HCT116 (cell line): Measurements from ENCODE around the gene IRGQ. TPM values are rescaled to one million over a fixed set of nuclear protein-coding genes. Genes with fewer than 3 reads are reported as not detected.

Source experiments
- ATAC-seq: fragments of 200-7000 bp; cut with Tn5 transposase; 2 replicates; pipeline ENCODE4 v1.9.1; 2020; ENCODE audit warnings: mild to moderate bottlenecking, moderate library complexity
- BruUV-seq: library from RNA; stranded (reverse); fragments of 400-500 nt; replicated peaks from 2 replicates; lab custom pipeline; 2021; lab: Mats Ljungman, UMichigan
- CTCF ChIA-PET: fragments of 300-600 bp; sonication (Branson Sonifier 250); formaldehyde crosslinking; loops from one replicate; lab custom pipeline; 2021; ENCODE audit warnings: antibody characterized with exemption; lab: Charles Lee
- POLR2A ChIA-PET: fragments of 300-600, 350-600 bp; sonication (Branson Sonifier 250); formaldehyde crosslinking; loops from one replicate; lab custom pipeline; 2021; ENCODE audit warnings: antibody characterized with exemption; lab: Charles Lee
- RAD21 ChIA-PET, 2 experiments: fragments of 300-600 bp; sonication (Branson Sonifier 250); formaldehyde crosslinking; loops; one replicate each; lab custom pipeline; 2023; ENCODE audit warnings: low total read pairs in 2 of 2; ENCODE audit not compliant: uncharacterized antibody in 2 of 2, unreplicated experiment in 2 of 2, low non-redundant PET in 1 of 2; lab: Charles Lee
- DNase-seq: peaks from one replicate; pipeline ENCODE4 v3.0.0-alpha.2; 2010; ENCODE audit warnings: low read depth, low spot score
- H2AFZ ChIP-seq: fragments of 200-600 bp; shearing (Covaris generic), sonication (generic); 2 replicates; pipeline ENCODE4 v1.6.1; 2017; ENCODE audit warnings: low read depth, mixed run types, mixed read lengths, antibody characterized with exemption, low read length; ENCODE audit not compliant: poor library complexity, severe bottlenecking
- H3K27ac ChIP-seq: 2 replicates; pipeline ENCODE4 v1.5.1; 2012; ENCODE audit warnings: low read depth, low read length
- H3K27me3 ChIP-seq: fragments of 200-600 bp; sonication (generic); 2 replicates; pipeline ENCODE4 v1.6.1; 2016; ENCODE audit warnings: mixed run types, low read length, mixed read lengths; ENCODE audit not compliant: insufficient read depth
- H3K36me3 ChIP-seq, 2 experiments: fragments of 200-500 bp in 1 of 2; fragments of 200-600 bp in 1 of 2; sonication (Bioruptor generic) in 1 of 2; sonication (generic) in 1 of 2; 2 replicates each; pipeline versions ENCODE4 v1.5.1 to v1.6.1; 2014 to 2016; ENCODE audit warnings: low read length in 2 of 2, inconsistent platforms in 1 of 2, mixed read lengths in 1 of 2, mixed run types in 1 of 2; ENCODE audit not compliant: insufficient read depth in 2 of 2, control insufficient read depth in 1 of 2
- H3K4me1 ChIP-seq, 2 experiments: fragments of 200-600 bp in 1 of 2; sonication (generic) in 1 of 2; 2 replicates each; pipeline versions ENCODE4 v1.5.1 to v1.6.1; 2012 to 2017; ENCODE audit warnings: low read length in 2 of 2, inconsistent platforms in 1 of 2, mild to moderate bottlenecking in 1 of 2, mixed read lengths in 1 of 2, mixed run types in 1 of 2, moderate library complexity in 1 of 2; ENCODE audit not compliant: insufficient read depth in 2 of 2, control insufficient read depth in 1 of 2
- H3K4me2 ChIP-seq: fragments of 200-600 bp; sonication (generic); 2 replicates; pipeline ENCODE4 v1.6.1; 2017; ENCODE audit warnings: mixed run types, low read length, mixed read lengths
- H3K4me3 ChIP-seq, 2 experiments: fragments of 200-600 bp in 1 of 2; sonication (generic) in 1 of 2; replicated peaks in 1 of 2; 2 replicates each; pipeline ENCODE4 v1.5.1; 2011 to 2016; ENCODE audit warnings: low read length in 2 of 2, control low read depth in 1 of 2, low read depth in 1 of 2, mild to moderate bottlenecking in 1 of 2, mixed read lengths in 1 of 2, mixed run types in 1 of 2
- H3K79me2 ChIP-seq: fragments of 200-600 bp; sonication (generic); 2 replicates; pipeline ENCODE4 v1.6.1; 2017; ENCODE audit warnings: mild to moderate bottlenecking, mixed run types, low read length, moderate library complexity, mixed read lengths; ENCODE audit not compliant: insufficient read depth
- H3K9ac ChIP-seq: fragments of 200-600 bp; sonication (generic); 2 replicates; pipeline ENCODE4 v1.6.1; 2016; ENCODE audit warnings: low read length, mixed read lengths
- H3K9me2 ChIP-seq: fragments of 200-600 bp; sonication (generic), shearing (Covaris generic); 2 replicates; pipeline ENCODE4 v1.6.1; 2017; ENCODE audit warnings: mixed run types, mild to moderate bottlenecking, moderate library complexity; ENCODE audit not compliant: insufficient read depth
- H3K9me3 ChIP-seq, 2 experiments: fragments of 200-500 bp in 1 of 2; fragments of 200-600 bp in 1 of 2; sonication (Bioruptor generic) in 1 of 2; sonication (generic) in 1 of 2; 2 replicates each; pipeline ENCODE4 v1.6.1; 2014 to 2017; ENCODE audit warnings: low read length in 2 of 2, mixed read lengths in 2 of 2, inconsistent platforms in 1 of 2, low read depth in 1 of 2, mild to moderate bottlenecking in 1 of 2, mixed run types in 1 of 2, moderate library complexity in 1 of 2; ENCODE audit not compliant: control insufficient read depth in 1 of 2, insufficient read depth in 1 of 2
- H4K20me1 ChIP-seq: fragments of 200-600 bp; sonication (generic), shearing (Covaris generic); 2 replicates; pipeline ENCODE4 v1.6.1; 2017; ENCODE audit warnings: mixed run types, mild to moderate bottlenecking, moderate library complexity; ENCODE audit not compliant: insufficient read depth
- ATF3 ChIP-seq: IDR thresholded peaks from 2 replicates; pipeline ENCODE4 v1.6.1; 2012
- EGR1 ChIP-seq: IDR thresholded peaks from 2 replicates; pipeline ENCODE4 v1.6.1; 2012; ENCODE audit warnings: low read depth
- ELF1 ChIP-seq: IDR thresholded peaks from 2 replicates; pipeline ENCODE4 v1.6.1; 2012; ENCODE audit warnings: low read depth, borderline replicate concordance
- EZH2 ChIP-seq: fragments of 200-600 bp; sonication (generic); IDR thresholded peaks from 2 replicates; pipeline ENCODE4 v1.6.1; 2017; ENCODE audit warnings: antibody characterized with exemption, mixed run types
- EZH2phosphoT487 ChIP-seq: fragments of 200-600 bp; IDR thresholded peaks from 2 replicates; pipeline ENCODE4 v1.6.1; 2018; ENCODE audit warnings: antibody characterized with exemption, borderline replicate concordance
- FOSL1 ChIP-seq: IDR thresholded peaks from 2 replicates; pipeline ENCODE4 v1.6.1; 2012; ENCODE audit warnings: low read depth
- JUND ChIP-seq: IDR thresholded peaks from 2 replicates; pipeline ENCODE4 v1.6.1; 2012
- POLR2A ChIP-seq: IDR thresholded peaks from 2 replicates; pipeline ENCODE4 v1.7.0; 2011; ENCODE audit warnings: borderline replicate concordance; ENCODE audit not compliant: insufficient read depth, insufficient read length; ENCODE audit errors: extremely low read depth
- POLR2AphosphoS5 ChIP-seq: IDR thresholded peaks from 2 replicates; pipeline ENCODE4 v1.6.1; 2011; ENCODE audit warnings: mild to moderate bottlenecking, low read depth, low read length, moderate library complexity
- RAD21 ChIP-seq: IDR thresholded peaks from 2 replicates; pipeline ENCODE4 v1.6.1; 2012; ENCODE audit warnings: low read depth, mild to moderate bottlenecking
- REST ChIP-seq: IDR thresholded peaks from 2 replicates; pipeline ENCODE4 v1.6.1; 2012; ENCODE audit warnings: low read depth
- SIN3A ChIP-seq: IDR thresholded peaks from 2 replicates; pipeline ENCODE4 v1.6.1; 2012; ENCODE audit warnings: low read depth
- SP1 ChIP-seq: IDR thresholded peaks from 2 replicates; pipeline ENCODE4 v1.6.1; 2012; ENCODE audit warnings: low read depth
- TCF7L2 ChIP-seq: IDR thresholded peaks from 2 replicates; pipeline ENCODE4 v1.7.0; 2011; ENCODE audit warnings: borderline replicate concordance, inconsistent platforms; ENCODE audit not compliant: insufficient read depth, insufficient read length; ENCODE audit errors: extremely low read depth
- YY1 ChIP-seq: IDR thresholded peaks from 2 replicates; pipeline ENCODE4 v1.6.1; 2011; ENCODE audit warnings: low read length, low read depth, moderate library complexity, mild to moderate bottlenecking; ENCODE audit not compliant: insufficient replicate concordance; ENCODE audit errors: extremely low read depth
- ZNF274 ChIP-seq: fragments of 200-500 bp; sonication (Bioruptor generic); IDR thresholded peaks from 2 replicates; pipeline ENCODE4 v1.6.1; 2014; ENCODE audit warnings: mild to moderate bottlenecking, low read depth, low read length, inconsistent platforms
- intact Hi-C: fragments of 100-400 bp; cut with micrococcal nuclease; formaldehyde crosslinking; loops from 2 replicates; pipeline ENCODE4 v1.10.0; 2022
- total RNA-seq: library from RNA; stranded (reverse); gene quantifications from one replicate; pipeline ENCODE4 v1.2.1, GENCODE V29; 2021; ENCODE audit not compliant: unreplicated experiment
- TF ChIP-seq, protein P1 (sequence below), 3 experiments: fragments of 200-600 bp in 1 of 3; sonication (generic) in 1 of 3; IDR thresholded peaks in 2 of 3; conservative IDR thresholded peaks in 1 of 3; 2 replicates each; pipeline ENCODE4 v1.5.1; 2012 to 2017; ENCODE audit warnings: low read depth in 2 of 3, low read length in 2 of 3, antibody characterized with exemption in 1 of 3, borderline replicate concordance in 1 of 3, control low read depth in 1 of 3, mild to moderate bottlenecking in 1 of 3, mixed read lengths in 1 of 3, mixed run types in 1 of 3, moderate library complexity in 1 of 3; ENCODE audit not compliant: insufficient read depth in 1 of 3
- TF ChIP-seq, protein P2 (sequence below): IDR thresholded peaks from 2 replicates; pipeline ENCODE4 v1.6.1; 2012

The IRGQ gene
- total RNA-seq, 1 experiment from 2014 or later, result 14.6 TPM

DNA sequence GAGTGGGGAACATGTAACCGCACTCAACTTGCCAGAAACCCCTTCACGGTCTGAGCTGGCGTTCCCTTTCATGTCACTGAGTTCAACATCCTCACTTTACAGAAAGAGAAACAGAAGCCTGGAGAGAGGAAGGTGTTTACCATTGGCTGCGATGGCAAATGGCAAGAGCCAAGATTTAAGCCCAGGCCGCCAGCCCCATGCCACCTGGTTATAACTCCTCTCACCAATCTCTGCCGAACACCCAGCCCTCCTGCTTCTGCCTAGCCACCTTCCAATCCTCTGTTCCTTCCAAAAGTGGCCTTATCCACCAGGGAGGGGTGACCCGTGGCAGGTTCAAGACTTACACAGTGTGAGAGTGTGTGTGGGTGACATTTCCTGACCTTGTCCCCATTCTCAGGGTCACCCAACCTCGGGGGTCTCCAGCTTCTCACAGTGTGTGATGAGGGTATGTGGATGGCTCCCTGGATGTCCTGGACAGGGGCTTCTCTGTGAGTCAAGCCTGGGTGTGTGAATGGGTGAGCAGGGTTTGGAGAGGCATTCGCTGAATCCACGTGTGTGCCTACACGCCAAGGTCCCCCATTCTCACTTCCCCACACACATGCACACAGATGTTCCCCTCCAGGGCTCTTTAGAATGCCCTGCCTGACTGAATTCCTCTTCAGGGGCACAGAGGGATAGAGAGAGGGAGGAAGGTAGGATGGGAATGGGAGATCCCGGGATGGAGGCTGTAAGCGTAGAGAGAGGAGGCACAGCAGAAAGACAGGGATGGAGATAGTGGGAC, 42.5 kb upstream of the IRGQ start (continued):
- TF ChIP-seq ATF3 (no peak), TCF7L2 (no peak)
- TF ChIP-seq, all 23 proteins: peak for 0

GRCh38 chr19:43636121-43636683, 40.3 kb upstream of the IRGQ start:
- intact Hi-C loops, result no loop called here
- H3K27ac ChIP-seq, result no peak overlapping the region
- CTCF ChIA-PET, result no interaction called here
- TF ChIP-seq ELF1, result no peak
- no peak for TF ChIP-seq FOSL1
- no peak; the same call in 1 of the 2 replicates for TF ChIP-seq EGR1
- no peak for TF ChIP-seq REST
- TF ChIP-seq SIN3A, result no peak
- TF ChIP-seq EZH2phosphoT487, result no peak
- TF ChIP-seq SP1, result no peak
- no peak for TF ChIP-seq POLR2AphosphoS5
- no peak for TF ChIP-seq ATF3
- no peak for TF ChIP-seq POLR2A
- no peak for TF ChIP-seq TCF7L2
- TF ChIP-seq, protein P1, sequence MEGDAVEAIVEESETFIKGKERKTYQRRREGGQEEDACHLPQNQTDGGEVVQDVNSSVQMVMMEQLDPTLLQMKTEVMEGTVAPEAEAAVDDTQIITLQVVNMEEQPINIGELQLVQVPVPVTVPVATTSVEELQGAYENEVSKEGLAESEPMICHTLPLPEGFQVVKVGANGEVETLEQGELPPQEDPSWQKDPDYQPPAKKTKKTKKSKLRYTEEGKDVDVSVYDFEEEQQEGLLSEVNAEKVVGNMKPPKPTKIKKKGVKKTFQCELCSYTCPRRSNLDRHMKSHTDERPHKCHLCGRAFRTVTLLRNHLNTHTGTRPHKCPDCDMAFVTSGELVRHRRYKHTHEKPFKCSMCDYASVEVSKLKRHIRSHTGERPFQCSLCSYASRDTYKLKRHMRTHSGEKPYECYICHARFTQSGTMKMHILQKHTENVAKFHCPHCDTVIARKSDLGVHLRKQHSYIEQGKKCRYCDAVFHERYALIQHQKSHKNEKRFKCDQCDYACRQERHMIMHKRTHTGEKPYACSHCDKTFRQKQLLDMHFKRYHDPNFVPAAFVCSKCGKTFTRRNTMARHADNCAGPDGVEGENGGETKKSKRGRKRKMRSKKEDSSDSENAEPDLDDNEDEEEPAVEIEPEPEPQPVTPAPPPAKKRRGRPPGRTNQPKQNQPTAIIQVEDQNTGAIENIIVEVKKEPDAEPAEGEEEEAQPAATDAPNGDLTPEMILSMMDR (IDR thresholded peaks at IDR 0.05 in 2 of 3, conservative IDR thresholded peaks at IDR 0.05 in 1 of 3; ENCODE audit: borderline replicate concordance in 1 of 3, insufficient read depth in 1 of 3, low read depth in 2 of 3, low read length in 2 of 3), result no peak
- TF ChIP-seq EZH2, result no peak
- no peak for TF ChIP-seq ZNF274
- no peak for TF ChIP-seq RAD21
- TF ChIP-seq, protein P2, sequence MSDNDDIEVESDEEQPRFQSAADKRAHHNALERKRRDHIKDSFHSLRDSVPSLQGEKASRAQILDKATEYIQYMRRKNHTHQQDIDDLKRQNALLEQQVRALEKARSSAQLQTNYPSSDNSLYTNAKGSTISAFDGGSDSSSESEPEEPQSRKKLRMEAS, result no peak
- TF ChIP-seq YY1, result no peak
- no peak for TF ChIP-seq JUND

More at GRCh38 chr19:43636121-43636683, 40.3 kb upstream of the IRGQ start:
- Histone ChIP-seq H3K9me3 (no peaks in the 10 kb centered on the region), H3K9ac (no peak overlapping the region), H2AFZ (no peak overlapping the region), H3K4me3 (no peak overlapping the region), H3K36me3 (no peaks in the 10 kb centered on the region), H3K79me2 (no peaks in the 10 kb centered on the region), H3K4me1 (peaks cover 14 to 35% of the 10 kb centered on the region in 2 experiments), H3K4me2 (peak overlapping the region; percentile 33), H3K9me2 (no peaks in the 10 kb centered on the region), H3K27me3 (peaks cover 7% of the 10 kb centered on the region; the same call in 1 of the 2 replicates), H4K20me1 (no peaks in the 10 kb centered on the region)
- no TSS peak for BruUV-seq
- RAD21 ChIA-PET, result no interaction called here
- POLR2A ChIA-PET, result no interaction called here
- no peak for DNase-seq
- no peak for ATAC-seq
